HG03460 (cell line): ENCODE measurements around the gene EDDM13.
A peak's percentile ranks its signal among the peaks of the same experiment; 100 is the strongest.
"Not testable (repeated sequence)": the region's sequence is repeated elsewhere in the genome, so short reads cannot be mapped to it uniquely, and the experiment has no call there.

ENCODE experiments used
- ATAC-seq: cut with Tn5 transposase; IDR thresholded peaks from one replicate; pipeline ENCODE4 v1.9.1; 2021; ENCODE audit not compliant: unreplicated experiment

The EDDM13 gene

GRCh38 chr19:56295531-56296455 is 23.2 kb downstream of the EDDM13 start:
- ATAC-seq, result no peak

DNA sequence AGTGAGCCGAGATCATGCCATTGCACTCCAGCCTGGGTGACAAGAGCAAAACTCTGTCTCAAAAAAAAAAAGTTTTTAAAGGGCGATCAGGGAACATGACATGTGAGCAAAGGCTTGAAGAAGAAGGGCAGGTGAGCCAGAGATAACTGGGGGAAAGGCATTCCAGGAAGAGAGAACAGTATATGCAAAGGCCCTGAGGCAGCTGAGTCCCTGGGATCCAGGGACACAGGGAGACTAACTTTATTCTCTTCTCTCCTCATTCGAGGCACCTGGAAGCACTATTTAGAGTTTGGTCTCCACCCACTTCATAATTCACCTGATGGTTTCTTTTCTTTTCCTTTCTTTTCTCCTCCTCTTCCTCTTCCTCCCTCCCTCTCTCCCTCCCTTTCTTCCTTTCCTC is 24.5 kb downstream of the EDDM13 start:
- ATAC-seq, result no peak

GRCh38 chr19:56299688-56300087 is 27.1 kb downstream of the EDDM13 start:
- ATAC-seq, result no peak

DNA sequence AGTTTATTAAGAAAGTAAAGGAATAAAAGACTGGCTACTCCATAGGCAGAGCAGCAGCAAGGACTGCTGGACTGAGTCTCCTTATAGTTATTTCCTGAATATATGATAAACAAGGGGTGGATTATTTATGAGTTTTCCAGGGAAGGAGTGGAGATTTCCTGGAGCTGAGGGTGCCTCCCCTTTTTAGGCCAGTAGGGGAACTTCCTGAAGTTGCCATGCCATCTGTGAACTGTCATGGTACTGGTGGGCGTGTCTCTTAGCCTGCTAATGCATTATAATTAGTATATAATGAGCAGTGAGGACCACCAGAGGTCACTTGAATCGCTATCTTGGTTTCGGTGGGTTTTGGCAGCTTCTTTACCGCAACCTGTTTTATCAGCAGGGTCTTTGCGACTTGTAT is 28.6 kb downstream of the EDDM13 start:
- ATAC-seq, result no peak

DNA sequence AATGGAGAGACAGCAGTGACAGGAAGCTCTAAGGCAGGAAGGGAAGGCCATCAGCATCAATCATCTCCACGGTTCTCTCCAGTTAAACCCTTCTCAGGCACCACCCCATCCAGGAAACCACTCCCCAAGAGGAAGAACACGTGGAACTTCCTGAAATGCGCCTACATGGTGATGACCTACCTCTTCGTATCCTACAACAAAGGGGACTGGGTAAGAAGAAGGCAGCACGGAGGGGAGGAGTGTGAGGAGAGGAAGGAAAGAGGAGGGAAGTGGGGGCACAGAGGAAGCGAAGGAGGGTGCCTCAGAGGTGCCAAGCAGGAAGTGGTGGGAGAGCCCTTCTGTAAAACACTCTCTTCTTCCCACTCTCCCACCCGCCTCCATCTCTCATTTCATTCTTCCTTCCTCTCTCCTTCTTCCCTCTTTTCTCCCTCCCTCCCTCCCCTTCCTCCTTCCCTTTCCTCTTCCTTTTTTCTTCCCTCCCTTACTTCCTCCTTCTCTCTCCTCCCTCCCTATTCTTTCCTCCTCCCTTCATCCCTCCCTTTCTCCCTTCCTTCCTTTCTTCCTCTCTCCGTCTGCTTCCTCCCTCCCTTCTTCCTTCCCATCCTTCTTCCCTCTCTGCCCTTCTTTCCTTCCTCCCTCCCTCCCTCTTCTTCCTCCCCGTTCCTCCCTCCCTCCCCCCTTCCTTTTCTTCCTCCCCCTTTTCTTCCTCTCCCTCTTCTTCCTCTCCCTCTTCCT is 29.5 kb downstream of the EDDM13 start:
- ATAC-seq, result no peak

DNA sequence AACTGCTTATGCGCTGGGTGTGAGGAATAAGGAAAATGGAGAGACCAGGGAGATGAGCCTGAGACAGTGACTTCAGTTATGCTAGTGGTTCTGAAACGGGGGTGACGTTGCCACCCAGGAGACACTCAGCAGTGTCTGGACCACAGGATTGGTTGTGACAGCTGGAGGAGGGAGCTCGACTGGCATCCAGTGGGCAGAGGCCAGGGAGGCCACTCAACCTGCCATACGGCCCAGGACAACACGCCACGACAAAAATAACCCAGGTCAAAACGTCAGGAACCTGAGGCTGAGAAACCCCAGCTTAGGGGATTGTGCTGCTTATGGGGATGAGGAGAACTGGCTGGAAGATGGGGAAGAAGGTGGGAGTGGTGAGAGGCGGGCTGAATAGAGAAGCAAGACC is 31.7 kb downstream of the EDDM13 start:
- ATAC-seq, result no peak

GRCh38 chr19:56306016-56306415 is 33.5 kb downstream of the EDDM13 start:
- no peak for ATAC-seq

GRCh38 chr19:56307062-56307461 is 34.5 kb downstream of the EDDM13 start:
- ATAC-seq, result not testable (repeated sequence)

DNA sequence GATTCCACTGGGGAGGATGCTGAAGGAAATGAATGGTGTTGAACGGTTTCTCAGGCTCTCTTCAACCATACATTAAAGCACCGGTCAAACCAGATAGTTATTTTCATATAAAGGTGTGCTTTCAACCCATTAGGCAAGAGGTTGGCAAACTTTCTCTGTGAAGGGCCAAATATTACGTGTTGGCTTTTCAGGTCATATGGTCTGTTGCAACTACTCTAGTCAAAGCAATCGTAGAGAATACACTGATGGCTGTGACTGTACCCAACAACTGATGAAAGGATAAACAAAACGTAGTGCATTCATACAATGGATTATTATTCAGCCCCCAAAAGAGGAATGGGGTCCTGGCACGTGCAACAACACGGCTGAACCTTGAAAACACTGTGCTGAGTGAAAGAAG is 36.2 kb downstream of the EDDM13 start:
- no peak for ATAC-seq

- no peak for ATAC-seq
Measured at GRCh38 chr19:56309511-56310185, 37.1 kb downstream of the EDDM13 start.

- ATAC-seq, result no peak
Measured at GRCh38 chr19:56310462-56310861, 37.9 kb downstream of the EDDM13 start.

DNA sequence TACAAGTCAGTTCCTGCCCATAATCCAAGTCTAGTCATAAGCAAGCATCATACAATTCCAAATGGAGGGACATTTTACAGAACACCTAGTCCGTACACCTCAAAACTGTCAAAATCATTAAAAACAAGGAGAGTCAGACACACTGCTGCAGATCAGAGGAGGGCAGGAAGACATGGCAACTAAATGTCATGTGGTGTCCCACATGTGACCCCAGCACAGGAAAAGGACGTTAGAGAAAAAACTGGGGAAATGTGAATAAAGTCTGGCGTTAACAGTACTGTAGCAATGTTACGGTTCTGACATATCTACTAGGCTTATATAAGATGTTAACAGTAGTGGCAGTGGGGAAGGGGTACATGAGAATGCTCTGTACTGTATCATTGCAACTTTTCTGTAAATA is 39.8 kb downstream of the EDDM13 start:
- ATAC-seq, result no peak

- no peak for ATAC-seq
Measured at GRCh38 chr19:56312787-56313657, 40.5 kb downstream of the EDDM13 start.

DNA sequence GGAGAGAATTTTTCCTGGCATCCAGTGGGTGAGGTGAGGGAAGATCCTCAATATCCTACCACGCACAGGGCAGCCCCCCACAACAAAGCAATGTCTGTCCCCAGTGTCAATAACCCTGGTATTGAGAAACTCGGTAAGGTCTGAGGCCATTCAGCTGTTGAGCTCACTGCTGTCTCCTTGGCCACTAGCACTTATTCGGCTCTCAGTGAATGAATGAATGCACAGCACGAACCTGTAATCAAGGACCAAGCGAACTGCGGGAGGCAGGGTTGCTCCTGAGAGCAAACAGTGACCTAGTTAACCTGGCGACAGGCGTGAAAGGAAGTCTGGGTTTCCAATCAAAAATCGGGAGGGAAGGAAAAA is 41.5 kb downstream of the EDDM13 start:
- ATAC-seq, result peak; percentile 3

DNA sequence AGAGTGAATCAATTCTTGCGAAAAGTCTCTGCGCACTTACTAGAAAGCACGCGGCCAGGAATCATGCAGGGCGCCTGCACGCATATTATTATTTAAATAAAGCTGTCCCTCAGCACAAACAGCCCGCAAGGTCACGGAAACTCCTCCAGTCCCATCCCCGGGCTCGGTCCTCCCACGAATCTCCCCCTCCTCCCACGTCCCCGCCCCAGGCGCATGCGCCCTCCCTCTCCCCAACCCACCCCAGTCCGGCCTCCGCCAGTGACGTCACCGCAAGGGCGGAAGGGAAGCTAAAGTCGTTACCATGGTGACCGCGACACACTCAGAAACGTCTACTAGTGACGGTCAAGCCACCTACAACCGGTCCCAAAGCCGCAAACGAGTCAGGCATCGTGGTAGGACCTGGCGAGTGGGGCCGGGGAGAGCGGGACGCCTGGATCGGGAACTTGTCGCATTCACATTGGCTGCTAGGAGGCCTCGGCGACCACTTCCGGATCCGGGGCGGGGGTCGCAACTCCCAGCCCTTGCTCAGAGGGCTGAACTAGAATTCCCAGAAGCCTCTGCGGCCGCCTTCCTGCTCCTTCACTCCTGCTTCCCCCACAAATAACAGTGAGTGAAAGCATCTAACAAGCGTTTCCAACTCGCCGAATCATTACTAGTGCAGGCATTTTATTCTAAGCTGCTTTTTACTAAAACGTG is 42.0 kb downstream of the EDDM13 start, which contains the start of gene ZSCAN5A:
Gene ZSCAN5A, minus strand, starts transcription at position 459 of the 696 bp plus-strand sequence. CDS start 89,793 bp downstream, outside the sequence.
- ATAC-seq, result peak; percentile 70

- peak; percentile 71 for ATAC-seq
Measured at GRCh38 chr19:56315077-56315828, 42.7 kb downstream of the EDDM13 start.

DNA sequence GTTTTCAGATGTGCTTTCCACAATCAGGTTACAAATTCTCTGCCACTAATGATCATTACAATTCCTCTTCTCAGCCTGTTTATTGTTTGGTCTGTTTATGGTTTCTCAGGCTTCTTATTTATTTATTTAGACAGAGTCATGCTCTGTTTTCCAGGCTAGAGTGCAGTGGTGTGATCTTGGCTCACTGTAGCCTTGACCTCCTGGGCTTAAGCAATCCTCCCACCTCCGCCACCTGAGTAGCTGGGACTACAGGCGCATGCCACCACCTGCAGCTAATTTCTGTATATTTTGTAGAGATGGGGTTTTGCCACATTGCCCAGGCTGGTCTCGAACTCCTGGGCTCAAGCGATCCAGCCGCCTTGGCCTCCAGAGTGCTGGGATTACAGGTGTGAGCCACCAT is 44.2 kb downstream of the EDDM13 start:
- ATAC-seq, result no peak

DNA sequence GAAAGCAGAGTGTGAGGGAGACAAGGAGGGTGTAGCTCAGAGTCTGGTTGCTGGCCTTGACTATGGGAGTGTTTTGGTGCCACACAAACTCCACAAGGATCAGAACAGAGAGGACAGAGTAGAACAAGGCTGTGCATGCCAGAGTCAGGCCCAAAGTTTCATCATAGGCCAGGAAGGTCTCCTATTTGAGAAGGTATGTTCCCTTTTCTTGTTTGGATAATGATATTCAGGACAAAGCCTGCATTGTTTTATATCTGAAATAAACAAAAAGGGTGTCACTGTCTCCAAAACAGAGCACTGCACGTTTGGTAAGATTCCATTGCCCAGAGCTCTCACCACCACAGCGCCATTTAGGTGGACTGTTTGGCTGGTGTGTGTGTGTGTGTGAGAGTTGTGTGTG is 45.2 kb downstream of the EDDM13 start:
- ATAC-seq, result no peak

DNA sequence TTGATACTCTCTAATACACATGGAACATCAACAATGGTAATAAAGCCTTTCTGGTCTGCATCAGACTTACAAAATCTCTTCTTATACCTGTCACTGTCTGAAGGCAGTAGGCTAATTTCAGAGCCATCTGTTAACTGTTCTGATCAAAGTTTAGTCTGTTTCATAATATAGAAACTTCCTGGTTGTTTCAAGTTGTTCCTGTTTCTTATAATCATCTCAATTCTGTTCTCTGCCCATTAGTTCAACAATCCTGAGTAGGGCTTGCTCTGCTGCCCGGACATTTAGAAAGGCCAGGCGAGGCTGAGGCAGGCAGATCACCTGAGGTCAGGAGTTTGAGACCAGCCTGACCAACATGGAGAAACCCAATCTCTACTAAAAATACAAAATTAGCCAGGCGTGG is 47.4 kb downstream of the EDDM13 start:
- ATAC-seq, result no peak
